Keratinocyte (primary cell): ENCODE results near the gene LRRC63. TPM values are rescaled to one million over a fixed set of nuclear protein-coding genes. Genes with fewer than 3 reads are reported as not detected.
"Not testable (repeated sequence)": the region's sequence is repeated elsewhere in the genome, so short reads cannot be mapped to it uniquely, and the experiment has no call there.

ENCODE experiments used
- DNase-seq: peaks from one replicate; pipeline ENCODE4 v3.0.0-alpha.2; 2011; ENCODE audit warnings: low read depth, missing footprints, low spot score
- FAIRE-seq: peaks from 2 replicates; lab custom pipeline; 2011; peaks lifted over from hg19 to GRCh38; lab: Jason Lieb, UNC
- H2AFZ ChIP-seq: 2 replicates; pipeline ENCODE4 v1.6.0; 2012; ENCODE audit warnings: low read length, control low read depth, inconsistent platforms; ENCODE audit not compliant: control insufficient read depth
- H3K27ac ChIP-seq: 2 replicates; pipeline ENCODE4 v1.5.1; 2011; ENCODE audit warnings: low read length; ENCODE audit not compliant: control insufficient read depth, insufficient read depth
- H3K27me3 ChIP-seq: 3 replicates; pipeline ENCODE4 v1.6.0; 2011; ENCODE audit warnings: low read length; ENCODE audit not compliant: control insufficient read depth, insufficient read depth; ENCODE audit errors: extremely low read depth
- H3K36me3 ChIP-seq, 2 experiments: 2 replicates in 1 of 2; 3 replicates in 1 of 2; pipeline ENCODE4 v1.5.1; 2011; ENCODE audit warnings: low read length in 2 of 2, mild to moderate bottlenecking in 1 of 2; ENCODE audit not compliant: control insufficient read depth in 2 of 2, insufficient read depth in 2 of 2; ENCODE audit errors: extremely low read depth in 1 of 2
- H3K4me1 ChIP-seq: 3 replicates; pipeline ENCODE4 v1.5.1; 2011; ENCODE audit warnings: low read length; ENCODE audit not compliant: control insufficient read depth, insufficient read depth; ENCODE audit errors: extremely low read depth
- H3K4me2 ChIP-seq: 3 replicates; pipeline ENCODE4 v1.6.0; 2011; ENCODE audit warnings: low read depth, low read length; ENCODE audit not compliant: control insufficient read depth, insufficient read depth; ENCODE audit errors: extremely low read depth
- H3K4me3 ChIP-seq, 3 experiments: fragments of 200-600 bp in 1 of 3; sonication (generic) in 1 of 3; 2 replicates in 2 of 3; 3 replicates in 1 of 3; pipeline ENCODE4 v1.5.1; 2011 to 2016; ENCODE audit warnings: low read length in 3 of 3, mild to moderate bottlenecking in 3 of 3, control low read depth in 2 of 3, inconsistent platforms in 1 of 3, low read depth in 1 of 3, mixed read lengths in 1 of 3, mixed run types in 1 of 3, moderate library complexity in 1 of 3; ENCODE audit not compliant: control insufficient read depth in 2 of 3, insufficient read depth in 2 of 3; ENCODE audit errors: extremely low read depth in 1 of 3
- H3K79me2 ChIP-seq: 2 replicates; pipeline ENCODE4 v1.6.0; 2012; ENCODE audit warnings: low read length; ENCODE audit not compliant: control insufficient read depth, insufficient read depth
- H3K9ac ChIP-seq: 3 replicates; pipeline ENCODE4 v1.6.0; 2011; ENCODE audit warnings: low read length; ENCODE audit not compliant: control insufficient read depth, insufficient read depth; ENCODE audit errors: extremely low read depth
- H3K9me1 ChIP-seq: 3 replicates; pipeline ENCODE4 v1.6.0; 2011; ENCODE audit warnings: low read length; ENCODE audit not compliant: control insufficient read depth, insufficient read depth; ENCODE audit errors: extremely low read depth
- H3K9me3 ChIP-seq: 2 replicates; pipeline ENCODE4 v1.5.1; 2012; ENCODE audit warnings: low read depth, low read length; ENCODE audit not compliant: control insufficient read depth
- H4K20me1 ChIP-seq: 3 replicates; pipeline ENCODE4 v1.6.0; 2011; ENCODE audit warnings: low read length; ENCODE audit not compliant: control insufficient read depth, insufficient read depth; ENCODE audit errors: extremely low read depth
- EZH2 ChIP-seq: IDR thresholded peaks from one replicate; pipeline ENCODE4 v1.6.1; 2012; ENCODE audit warnings: inconsistent platforms, mild to moderate bottlenecking, low read length, moderate library complexity
- dilution Hi-C: fragments of 300-500 bp; cut with MboI; formaldehyde crosslinking; loops from one replicate; pipeline ENCODE4 v1.7.0; 2020; ENCODE audit warnings: low sequenced_read_pairs; ENCODE audit not compliant: extremely low pct_ligation_motif_present
- polyA plus RNA-seq, 5 experiments: library from polyadenylated mRNA; depleted of rRNA in 3 of 5; stranded (reverse) in 3 of 5; stranded (forward) in 1 of 5; unstranded in 1 of 5; fragments of >200 nt; gene quantifications; 1 replicate in 1 of 5; 2 replicates in 3 of 5; 3 replicates in 1 of 5; pipeline versions ENCODE4 v1.2.1 to v1.2.3, GENCODE V29; 2011 to 2012; ENCODE audit warnings: missing spikeins in 2 of 5, low read depth in 1 of 5, low replicate concordance in 1 of 5
- TF ChIP-seq, protein P1 (sequence below), 3 experiments: IDR thresholded peaks in 1 of 3; conservative IDR thresholded peaks in 1 of 3; optimal IDR thresholded peaks in 1 of 3; 2 replicates in 2 of 3; 3 replicates in 1 of 3; pipeline versions ENCODE3 to v1.5.1; 2011; ENCODE audit warnings: low read length in 3 of 3, mild to moderate bottlenecking in 3 of 3, moderate library complexity in 2 of 3, control low read depth in 1 of 3, inconsistent platforms in 1 of 3; ENCODE audit not compliant: insufficient read depth in 2 of 3; ENCODE audit errors: extremely low read depth in 1 of 3

The LRRC63 gene
- polyA plus RNA-seq, 1 donor (not counting 4 experiments of a cell fraction or from before 2014, with no cell fraction given), result not detected

DNA sequence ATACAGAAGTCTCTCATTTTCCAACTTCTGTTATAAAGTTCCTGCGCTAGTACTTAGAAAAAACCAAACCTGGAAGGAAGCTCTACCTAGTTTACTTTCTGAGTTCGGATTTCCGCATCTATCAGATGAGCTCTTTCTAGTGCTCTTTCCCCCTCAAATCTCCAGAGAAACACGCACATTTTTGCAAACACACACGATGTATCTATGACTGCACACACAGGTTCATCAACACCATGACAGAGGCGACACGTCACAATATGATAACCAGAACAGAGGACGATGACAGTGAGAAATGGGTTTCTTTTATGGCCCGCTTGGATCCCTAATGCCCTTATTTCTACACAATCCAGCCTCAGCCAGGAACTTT is 629 bp upstream of the LRRC63 start:
- FAIRE-seq, result no peak
- Histone ChIP-seq H3K4me1 (peaks cover 9% of the 10 kb centered on the region), H4K20me1 (no peaks in the 10 kb centered on the region), H3K27me3 (peaks cover 24% of the 10 kb centered on the region), H3K79me2 (no peaks in the 10 kb centered on the region), H3K27ac (no peak overlapping the region), H3K9me1 (no peaks in the 10 kb centered on the region), H3K9me3 (no peaks in the 10 kb centered on the region), H3K36me3 (no peaks in the 10 kb centered on the region), H3K9ac (no peak overlapping the region), H2AFZ (peak overlapping the region; percentile 47), H3K4me2 (peak overlapping the region; percentile 96), H3K4me3 (peak overlapping the region; percentile 36 to 56 (median 47))
- dilution Hi-C loops, result no loop called here
- TF ChIP-seq, protein P1, sequence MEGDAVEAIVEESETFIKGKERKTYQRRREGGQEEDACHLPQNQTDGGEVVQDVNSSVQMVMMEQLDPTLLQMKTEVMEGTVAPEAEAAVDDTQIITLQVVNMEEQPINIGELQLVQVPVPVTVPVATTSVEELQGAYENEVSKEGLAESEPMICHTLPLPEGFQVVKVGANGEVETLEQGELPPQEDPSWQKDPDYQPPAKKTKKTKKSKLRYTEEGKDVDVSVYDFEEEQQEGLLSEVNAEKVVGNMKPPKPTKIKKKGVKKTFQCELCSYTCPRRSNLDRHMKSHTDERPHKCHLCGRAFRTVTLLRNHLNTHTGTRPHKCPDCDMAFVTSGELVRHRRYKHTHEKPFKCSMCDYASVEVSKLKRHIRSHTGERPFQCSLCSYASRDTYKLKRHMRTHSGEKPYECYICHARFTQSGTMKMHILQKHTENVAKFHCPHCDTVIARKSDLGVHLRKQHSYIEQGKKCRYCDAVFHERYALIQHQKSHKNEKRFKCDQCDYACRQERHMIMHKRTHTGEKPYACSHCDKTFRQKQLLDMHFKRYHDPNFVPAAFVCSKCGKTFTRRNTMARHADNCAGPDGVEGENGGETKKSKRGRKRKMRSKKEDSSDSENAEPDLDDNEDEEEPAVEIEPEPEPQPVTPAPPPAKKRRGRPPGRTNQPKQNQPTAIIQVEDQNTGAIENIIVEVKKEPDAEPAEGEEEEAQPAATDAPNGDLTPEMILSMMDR (optimal IDR thresholded peaks at IDR 0.05 in 1 of 3, IDR thresholded peaks at IDR 0.05 in 1 of 3, conservative IDR thresholded peaks at IDR 0.05 in 1 of 3; ENCODE audit: extremely low read depth in 1 of 3, insufficient read depth in 2 of 3, low read length in 3 of 3), result no peak
- no peak for TF ChIP-seq EZH2
- DNase-seq, result no peak

DNA sequence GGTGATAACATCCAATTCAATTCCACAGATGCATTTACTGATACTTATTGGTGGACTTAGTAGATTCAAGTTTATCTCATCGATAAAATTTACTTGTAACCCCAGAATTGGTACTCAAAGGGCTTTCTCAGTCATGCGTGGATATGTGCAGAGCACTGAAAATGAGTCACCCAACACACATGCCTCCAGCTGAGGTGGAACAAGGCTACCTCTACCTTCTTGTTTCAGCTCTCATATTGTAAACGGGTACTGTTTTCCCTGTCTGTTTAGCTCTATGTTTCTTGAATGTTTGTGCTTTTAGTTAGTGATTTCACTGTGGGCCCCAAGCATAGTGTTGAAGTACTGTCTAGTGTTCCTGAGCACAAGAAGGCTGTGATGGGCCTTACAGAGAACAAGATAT is 1.5 kb downstream of the LRRC63 start:
- H3K79me2 ChIP-seq, result no peaks in the 10 kb centered on the region
- H2AFZ ChIP-seq, result no peak overlapping the region
- dilution Hi-C loops, result no loop called here
- peaks cover 9% of the 10 kb centered on the region for H3K4me1 ChIP-seq
- H3K9me1 ChIP-seq, result no peaks in the 10 kb centered on the region
- H3K27ac ChIP-seq, result no peak overlapping the region
- FAIRE-seq (no peak), DNase-seq (no peak)
- H4K20me1 ChIP-seq, result no peaks in the 10 kb centered on the region
- no peak overlapping the region for H3K4me2 ChIP-seq
- no peak overlapping the region for H3K9ac ChIP-seq
- H3K9me3 ChIP-seq, result no peaks in the 10 kb centered on the region
- no peak overlapping the region for H3K4me3 ChIP-seq
- no peak for TF ChIP-seq EZH2
- TF ChIP-seq, protein P1 (optimal IDR thresholded peaks at IDR 0.05 in 1 of 3, IDR thresholded peaks at IDR 0.05 in 1 of 3, conservative IDR thresholded peaks at IDR 0.05 in 1 of 3; ENCODE audit: extremely low read depth in 1 of 3, insufficient read depth in 2 of 3, low read length in 3 of 3), result no peak
- H3K27me3 ChIP-seq, result peaks cover 24% of the 10 kb centered on the region
- no peaks in the 10 kb centered on the region for H3K36me3 ChIP-seq

DNA sequence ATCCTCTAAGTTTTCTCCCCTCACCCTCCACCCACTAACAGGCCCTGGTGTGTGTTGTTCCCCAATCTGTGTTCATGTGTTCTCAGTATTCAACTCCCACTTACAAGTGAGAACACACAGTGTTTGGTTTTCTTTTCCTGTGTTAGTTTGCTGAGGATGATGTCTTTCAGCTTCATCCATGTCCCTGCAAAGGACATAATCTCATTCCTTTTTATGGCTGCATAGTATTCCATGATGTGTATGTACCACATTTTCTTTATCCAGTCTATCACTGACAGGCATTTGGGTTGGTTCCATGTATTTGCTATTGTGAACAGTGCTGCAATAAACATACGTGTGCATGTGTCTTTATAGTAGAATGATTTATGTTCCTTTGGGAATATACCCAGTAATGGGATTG is 3.0 kb downstream of the LRRC63 start:
- H2AFZ ChIP-seq, H3K9ac ChIP-seq, FAIRE-seq, H3K4me2 ChIP-seq, H3K9me3 ChIP-seq, H3K79me2 ChIP-seq, H3K4me1 ChIP-seq, DNase-seq, dilution Hi-C loops, H3K4me3 ChIP-seq, H3K27ac ChIP-seq, H3K9me1 ChIP-seq, H4K20me1 ChIP-seq, H3K36me3 ChIP-seq: not testable (repeated sequence)
- peaks cover 23% of the 10 kb centered on the region for H3K27me3 ChIP-seq

DNA sequence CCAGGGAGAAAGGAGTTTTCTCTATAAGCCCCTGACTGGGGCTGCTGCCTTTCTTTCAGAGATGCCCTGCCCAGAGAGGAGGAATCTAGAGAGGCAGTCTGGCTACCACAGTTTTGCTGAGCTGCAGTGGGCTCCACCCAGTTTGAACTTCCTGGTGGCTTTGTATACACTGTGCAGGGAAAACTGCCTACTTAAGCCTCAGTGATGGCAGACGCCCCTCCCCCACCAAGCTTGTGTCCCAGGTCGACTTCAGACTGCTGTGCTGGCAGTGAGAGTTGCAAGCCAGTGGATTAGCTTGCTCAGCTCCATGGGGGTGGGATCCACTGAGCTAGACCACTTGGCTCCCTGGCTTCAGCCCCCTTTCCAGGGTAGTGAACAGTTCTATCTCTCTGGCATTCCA is 8.5 kb downstream of the LRRC63 start:
- H2AFZ ChIP-seq, H3K4me3 ChIP-seq, dilution Hi-C loops, H3K27ac ChIP-seq, H3K4me2 ChIP-seq, H3K36me3 ChIP-seq, FAIRE-seq, H3K27me3 ChIP-seq, H3K9me1 ChIP-seq, H3K79me2 ChIP-seq, H3K9ac ChIP-seq, H3K9me3 ChIP-seq, H3K4me1 ChIP-seq, H4K20me1 ChIP-seq, DNase-seq: not testable (repeated sequence)
